ENCODE results near the gene LARP4B. TPM values are rescaled to one million over a fixed set of nuclear protein-coding genes. Genes with fewer than 3 reads are reported as not detected.

Gene LARP4B
- total RNA-seq, 1 donor, result 13.6 TPM

- no peak overlapping the region for H3K4me3 ChIP-seq (ENCODE audit: low read length)
- no peaks in the 10 kb centered on the region for H3K27me3 ChIP-seq (ENCODE audit: insufficient read depth, low read length)
- H3K9me3 ChIP-seq (ENCODE audit: low read depth, low read length), result no peaks in the 10 kb centered on the region
- H3K4me1 ChIP-seq (ENCODE audit: insufficient read depth, low read length), result no peaks in the 10 kb centered on the region
Observed at GRCh38 chr10:873020-873419, 58.5 kb downstream of the LARP4B start.

- Histone ChIP-seq H3K4me1 (ENCODE audit: insufficient read depth, low read length) (no peaks in the 10 kb centered on the region), H3K9me3 (ENCODE audit: low read depth, low read length) (no peaks in the 10 kb centered on the region), H3K4me3 (ENCODE audit: low read length) (no peak overlapping the region), H3K27me3 (ENCODE audit: insufficient read depth, low read length) (no peaks in the 10 kb centered on the region)
Observed at GRCh38 chr10:871951-872403, 59.5 kb downstream of the LARP4B start.

GRCh38 chr10:870564-871166 is 60.8 kb downstream of the LARP4B start:
- no peaks in the 10 kb centered on the region for H3K9me3 ChIP-seq (ENCODE audit: low read depth, low read length)
- no peak overlapping the region for H3K4me3 ChIP-seq (ENCODE audit: low read length)
- no peaks in the 10 kb centered on the region for H3K4me1 ChIP-seq (ENCODE audit: insufficient read depth, low read length)
- no peaks in the 10 kb centered on the region for H3K27me3 ChIP-seq (ENCODE audit: insufficient read depth, low read length)

- H3K9me3 ChIP-seq (ENCODE audit: low read depth, low read length), result no peaks in the 10 kb centered on the region
- H3K4me3 ChIP-seq (ENCODE audit: low read length), result no peak overlapping the region
- no peaks in the 10 kb centered on the region for H3K27me3 ChIP-seq (ENCODE audit: insufficient read depth, low read length)
- no peaks in the 10 kb centered on the region for H3K4me1 ChIP-seq (ENCODE audit: insufficient read depth, low read length)
Observed at GRCh38 chr10:869171-869570, 62.3 kb downstream of the LARP4B start.

- Histone ChIP-seq H3K9me3 (ENCODE audit: low read depth, low read length) (no peaks in the 10 kb centered on the region), H3K4me1 (ENCODE audit: insufficient read depth, low read length) (no peaks in the 10 kb centered on the region), H3K27me3 (ENCODE audit: insufficient read depth, low read length) (no peaks in the 10 kb centered on the region), H3K4me3 (ENCODE audit: low read length) (no peak overlapping the region)
Observed at GRCh38 chr10:867807-868206, 63.7 kb downstream of the LARP4B start.

GRCh38 chr10:866577-866941 is 64.9 kb downstream of the LARP4B start:
- Histone ChIP-seq H3K4me1 (ENCODE audit: insufficient read depth, low read length) (no peaks in the 10 kb centered on the region), H3K4me3 (ENCODE audit: low read length) (no peak overlapping the region), H3K9me3 (ENCODE audit: low read depth, low read length) (no peaks in the 10 kb centered on the region), H3K27me3 (ENCODE audit: insufficient read depth, low read length) (no peaks in the 10 kb centered on the region)

GRCh38 chr10:865924-866576 is 65.5 kb downstream of the LARP4B start:
- Histone ChIP-seq H3K9me3 (ENCODE audit: low read depth, low read length) (no peaks in the 10 kb centered on the region), H3K4me1 (ENCODE audit: insufficient read depth, low read length) (no peaks in the 10 kb centered on the region), H3K4me3 (ENCODE audit: low read length) (no peak overlapping the region), H3K27me3 (ENCODE audit: insufficient read depth, low read length) (no peaks in the 10 kb centered on the region)

GRCh38 chr10:865257-865656 is 66.2 kb downstream of the LARP4B start:
- no peak overlapping the region for H3K4me3 ChIP-seq (ENCODE audit: low read length)
- no peaks in the 10 kb centered on the region for H3K9me3 ChIP-seq (ENCODE audit: low read depth, low read length)
- H3K4me1 ChIP-seq (ENCODE audit: insufficient read depth, low read length), result no peaks in the 10 kb centered on the region
- no peaks in the 10 kb centered on the region for H3K27me3 ChIP-seq (ENCODE audit: insufficient read depth, low read length)

- H3K4me3 ChIP-seq (ENCODE audit: low read length), result no peak overlapping the region
- H3K4me1 ChIP-seq (ENCODE audit: insufficient read depth, low read length), result peaks cover 6% of the 10 kb centered on the region
- no peaks in the 10 kb centered on the region for H3K9me3 ChIP-seq (ENCODE audit: low read depth, low read length)
- no peaks in the 10 kb centered on the region for H3K27me3 ChIP-seq (ENCODE audit: insufficient read depth, low read length)
Observed at GRCh38 chr10:860519-860918, 71.0 kb downstream of the LARP4B start.

- H3K27me3 ChIP-seq (ENCODE audit: insufficient read depth, low read length), result no peaks in the 10 kb centered on the region
- peaks cover 14% of the 10 kb centered on the region for H3K4me1 ChIP-seq (ENCODE audit: insufficient read depth, low read length)
- no peak overlapping the region for H3K4me3 ChIP-seq (ENCODE audit: low read length)
- H3K9me3 ChIP-seq (ENCODE audit: low read depth, low read length), result no peaks in the 10 kb centered on the region
Observed at GRCh38 chr10:856416-857157, 74.9 kb downstream of the LARP4B start.

GRCh38 chr10:855671-856070 is 75.8 kb downstream of the LARP4B start:
- Histone ChIP-seq H3K9me3 (ENCODE audit: low read depth, low read length) (no peaks in the 10 kb centered on the region), H3K4me1 (ENCODE audit: insufficient read depth, low read length) (peaks cover 19% of the 10 kb centered on the region), H3K4me3 (ENCODE audit: low read length) (no peak overlapping the region), H3K27me3 (ENCODE audit: insufficient read depth, low read length) (no peaks in the 10 kb centered on the region)

- Histone ChIP-seq H3K27me3 (ENCODE audit: insufficient read depth, low read length) (no peaks in the 10 kb centered on the region), H3K9me3 (ENCODE audit: low read depth, low read length) (peaks cover 1% of the 10 kb centered on the region), H3K4me3 (ENCODE audit: low read length) (no peak overlapping the region), H3K4me1 (ENCODE audit: insufficient read depth, low read length) (peaks cover 19% of the 10 kb centered on the region)
Observed at GRCh38 chr10:855079-855478, 76.4 kb downstream of the LARP4B start.

- H3K4me3 ChIP-seq (ENCODE audit: low read length), result no peak overlapping the region
- H3K9me3 ChIP-seq (ENCODE audit: low read depth, low read length), result peaks cover 5% of the 10 kb centered on the region
Observed at GRCh38 chr10:853017-853416, 78.5 kb downstream of the LARP4B start.

GRCh38 chr10:852386-852785 is 79.1 kb downstream of the LARP4B start:
- peaks cover 19% of the 10 kb centered on the region for H3K4me1 ChIP-seq (ENCODE audit: insufficient read depth, low read length)
- no peaks in the 10 kb centered on the region for H3K27me3 ChIP-seq (ENCODE audit: insufficient read depth, low read length)
- no peak overlapping the region for H3K4me3 ChIP-seq (ENCODE audit: low read length)
- H3K9me3 ChIP-seq (ENCODE audit: low read depth, low read length), result peaks cover 5% of the 10 kb centered on the region

More at GRCh38 chr10:853017-853416, 78.5 kb downstream of the LARP4B start:
- no peaks in the 10 kb centered on the region for H3K27me3 ChIP-seq (ENCODE audit: insufficient read depth, low read length)
- peaks cover 19% of the 10 kb centered on the region for H3K4me1 ChIP-seq (ENCODE audit: insufficient read depth, low read length)

GRCh38 chr10:851901-852300 is 79.6 kb downstream of the LARP4B start:
- H3K9me3 ChIP-seq (ENCODE audit: low read depth, low read length), result peaks cover 5% of the 10 kb centered on the region
- peaks cover 18% of the 10 kb centered on the region for H3K4me1 ChIP-seq (ENCODE audit: insufficient read depth, low read length)
- H3K27me3 ChIP-seq (ENCODE audit: insufficient read depth, low read length), result no peaks in the 10 kb centered on the region
- H3K4me3 ChIP-seq (ENCODE audit: low read length), result no peak overlapping the region

All from mononuclear cell (primary cell).